ENCODE measurements around the gene RANBP2. TPM values are rescaled to one million over a fixed set of nuclear protein-coding genes. Genes with fewer than 3 reads are reported as not detected.

Gene RANBP2
- total RNA-seq, 1 experiment from 2014 or later: 46.8 TPM

- in situ Hi-C loops (cut with HindIII; ENCODE audit: low sequenced_read_pairs): no loop called here
- no peak for DNase-seq (ENCODE audit: low spot score)
These were observed 106.5 kb downstream of the RANBP2 start for GRCh38 chr2:108825736-108826135.

GRCh38 chr2:108829578-108830310, 110.5 kb downstream of the RANBP2 start:
- in situ Hi-C loops (cut with HindIII; ENCODE audit: low sequenced_read_pairs): no loop called here
- no peak for DNase-seq (ENCODE audit: low spot score)

- DNase-seq (ENCODE audit: low spot score): no peak
- in situ Hi-C loops (cut with HindIII; ENCODE audit: low sequenced_read_pairs): no loop called here
These were observed 113.9 kb downstream of the RANBP2 start for GRCh38 chr2:108833219-108833618.

- in situ Hi-C loops (cut with HindIII; ENCODE audit: low sequenced_read_pairs): no loop called here
- DNase-seq (ENCODE audit: low spot score): no peak
These were observed 115.3 kb downstream of the RANBP2 start for GRCh38 chr2:108834620-108835019.

- in situ Hi-C loops (cut with HindIII; ENCODE audit: low sequenced_read_pairs): no loop called here
These were observed 115.8 kb downstream of the RANBP2 start for GRCh38 chr2:108835040-108835439.

More at GRCh38 chr2:108835040-108835439, 115.8 kb downstream of the RANBP2 start:
- DNase-seq (ENCODE audit: low spot score): no peak

Other genes starting within 250 kb of the RANBP2 start
- gene LIMS1, start 185.0 kb upstream of the RANBP2 start, total RNA-seq (2014; rRNA removed; shearing (Covaris generic)): 18.3 and 68.3 TPM in 2 replicates
- 19.1 and 23.0 TPM in 2 replicates for gene CCDC138, start 67.3 kb downstream of the RANBP2 start, total RNA-seq (2014; rRNA removed; shearing (Covaris generic))

Data from G401 (cell line).